ENCODE results near the gene CEP164. TPM values are rescaled to one million over a fixed set of nuclear protein-coding genes. Genes with fewer than 3 reads are reported as not detected.

CEP164 gene
- total RNA-seq (2021; fragmentation: NEBNext Ultra II Directional; extraction: Animal tissue kit (Norgen Biotek cat#: 25700)): 10 to 100 TPM; 29.0 to 35.6 (median 33.0) TPM
- long read RNA-seq, partial matches to known transcripts: 2 of 15 reads
- long read RNA-seq, other reads (novel, unspliced or antisense): 8 of 15 reads

GRCh38 chr11:117327567-117328374, at the start of gene CEP164:
Gene CEP164, plus strand, starts transcription at chr11:117327854. Its CDS starts 10,733 bp downstream, at chr11:117338587.
- Mint-ChIP-seq H3K36me3 (ENCODE audit: low read depth) (peaks cover 9% of the 10 kb centered on the region; the same call in 1 of the 2 replicates), H3K27ac (no peak within 1 kb of the TSS), H3K9me3 (no peaks in the 10 kb centered on the region), H3K27me3 (ENCODE audit: insufficient read depth) (no peaks in the 10 kb centered on the region), H3K4me1 (ENCODE audit: low read depth) (no peaks in the 10 kb centered on the region; the same call in none of the 2 replicates), H3K4me3 (no peak within 1 kb of the TSS)
- no peak for TF ChIP-seq CTCF (IDR thresholded peaks at IDR 0.05)
- peak; percentile 98 for DNase-seq

GRCh38 chr11:117278347-117278746, 49.3 kb upstream of the CEP164 start:
- Mint-ChIP-seq H3K9me3 (no peaks in the 10 kb centered on the region), H3K4me1 (ENCODE audit: low read depth) (peaks cover 66% of the 10 kb centered on the region), H3K4me3 (no peak overlapping the region), H3K27me3 (ENCODE audit: insufficient read depth) (peaks cover 3% of the 10 kb centered on the region; the same call in 1 of the 2 replicates), H3K36me3 (ENCODE audit: low read depth) (peaks cover 40% of the 10 kb centered on the region), H3K27ac (no peak overlapping the region; the same call in 1 of the 2 replicates)
- TF ChIP-seq CTCF (IDR thresholded peaks at IDR 0.05): no peak
- DNase-seq: no peak

- Mint-ChIP-seq H3K36me3 (ENCODE audit: low read depth) (peaks cover 43% of the 10 kb centered on the region), H3K9me3 (no peaks in the 10 kb centered on the region), H3K4me3 (no peak overlapping the region), H3K4me1 (ENCODE audit: low read depth) (peaks cover 55% of the 10 kb centered on the region), H3K27me3 (ENCODE audit: insufficient read depth) (no peaks in the 10 kb centered on the region; the same call in 1 of the 2 replicates), H3K27ac (peak overlapping the region; percentile 23; the same call in 1 of the 2 replicates)
- no peak for DNase-seq
- no peak for TF ChIP-seq CTCF (IDR thresholded peaks at IDR 0.05)
Observed at GRCh38 chr11:117279711-117280376, 47.8 kb upstream of the CEP164 start.

- peaks cover 46% of the 10 kb centered on the region for H3K36me3 Mint-ChIP-seq (ENCODE audit: low read depth)
- peak overlapping the region; percentile 77 for H3K4me3 Mint-ChIP-seq
- peak; percentile 98 for DNase-seq
- peak overlapping the region; percentile 86 for H3K27ac Mint-ChIP-seq
- no peak for TF ChIP-seq CTCF (IDR thresholded peaks at IDR 0.05)
- no peaks in the 10 kb centered on the region for H3K9me3 Mint-ChIP-seq
- no peaks in the 10 kb centered on the region; the same call in 1 of the 2 replicates for H3K27me3 Mint-ChIP-seq (ENCODE audit: insufficient read depth)
- peaks cover 42% of the 10 kb centered on the region for H3K4me1 Mint-ChIP-seq (ENCODE audit: low read depth)
Observed at GRCh38 chr11:117281159-117281558, 46.5 kb upstream of the CEP164 start.

GRCh38 chr11:117281869-117282268, 45.8 kb upstream of the CEP164 start:
- no peak for DNase-seq
- Mint-ChIP-seq H3K9me3 (no peaks in the 10 kb centered on the region), H3K27ac (peak overlapping the region; percentile 86), H3K4me3 (peak overlapping the region; percentile 77; the same call in 1 of the 2 replicates), H3K4me1 (ENCODE audit: low read depth) (peaks cover 41% of the 10 kb centered on the region), H3K36me3 (ENCODE audit: low read depth) (peaks cover 48% of the 10 kb centered on the region), H3K27me3 (ENCODE audit: insufficient read depth) (no peaks in the 10 kb centered on the region; the same call in 1 of the 2 replicates)
- TF ChIP-seq CTCF (IDR thresholded peaks at IDR 0.05): no peak

All from HFFc6 (cell line).